Activated CD4-positive, alpha-beta T cell treated with anti-CD3 and anti-CD28 coated beads for 36 hours (primary cell): ENCODE results near the gene DNMBP. TPM values are rescaled to one million over a fixed set of nuclear protein-coding genes. Genes with fewer than 3 reads are reported as not detected.
A peak's percentile ranks its signal among the peaks of the same experiment; 100 is the strongest.

ENCODE experiments used
- ATAC-seq: fragments of 200-7000 bp; cut with Tn5 transposase; one replicate; pipeline ENCODE4 v1.10.0; 2021; ENCODE audit warnings: mild to moderate bottlenecking, moderate library complexity
- CTCF ChIA-PET: fragments of 350-600 bp; sonication (Branson Sonifier 250); formaldehyde crosslinking; loops from one replicate; lab custom pipeline; 2021; ENCODE audit warnings: antibody characterized with exemption; lab: Charles Lee
- POLR2A ChIA-PET: fragments of 350-600 bp; sonication (Branson Sonifier 250); formaldehyde crosslinking; loops from one replicate; lab custom pipeline; 2021; ENCODE audit warnings: antibody characterized with exemption, inconsistent platforms; lab: Charles Lee
- DNase-seq: peaks from one replicate; pipeline ENCODE4 v3.0.0-alpha.2; 2020
- H3K27ac Mint-ChIP-seq: one replicate; pipeline ENCODE4 v1.8.0; 2021; ENCODE audit warnings: mixed read lengths
- H3K27me3 Mint-ChIP-seq: one replicate; pipeline ENCODE4 v1.8.0; 2021; ENCODE audit warnings: mixed read lengths
- H3K36me3 Mint-ChIP-seq: one replicate; pipeline ENCODE4 v1.8.0; 2021; ENCODE audit warnings: low read depth, mixed read lengths
- H3K4me1 Mint-ChIP-seq: one replicate; pipeline ENCODE4 v1.8.0; 2021; ENCODE audit warnings: mixed read lengths
- H3K4me3 Mint-ChIP-seq: one replicate; pipeline ENCODE4 v1.8.0; 2021; ENCODE audit warnings: mild to moderate bottlenecking, moderate library complexity, mixed read lengths
- H3K9me3 Mint-ChIP-seq: one replicate; pipeline ENCODE4 v1.8.0; 2021; ENCODE audit warnings: low read depth, mixed read lengths
- intact Hi-C, 2 experiments: fragments of 100-400 bp; cut with DNase I in 1 of 2; cut with micrococcal nuclease in 1 of 2; formaldehyde crosslinking; loops; one replicate each; pipeline versions ENCODE4 v1.14.2 to v1.15.1; 2022 to 2024; cut with DNase I, micrococcal nuclease
- total RNA-seq, 2 experiments: library from RNA; stranded (reverse); gene quantifications; one replicate each; pipeline ENCODE4 v1.2.3, GENCODE V29; 2021

The DNMBP gene
- total RNA-seq, 2 experiments from 2014 or later: 1.9 to 2.4 TPM

GRCh38 chr10:100038561-100039071, 28.9 kb upstream of the DNMBP start:
- POLR2A ChIA-PET: no interaction called here

GRCh38 chr10:100037758-100038315, 28.1 kb upstream of the DNMBP start:
- ATAC-seq (no peak), DNase-seq (no peak)
- no peaks in the 10 kb centered on the region for H3K27me3 Mint-ChIP-seq
- H3K36me3 Mint-ChIP-seq: no peaks in the 10 kb centered on the region
- H3K9me3 Mint-ChIP-seq: peaks cover 2% of the 10 kb centered on the region
- CTCF ChIA-PET: interaction anchor here (0.9 to 2.7 kb wide), 2 partner anchors 8 to 192 kb away, joined by 4 to 9 read pairs; no protein-coding TSS in a partner anchor
- POLR2A ChIA-PET: no interaction called here
- no peaks in the 10 kb centered on the region for H3K4me1 Mint-ChIP-seq
- intact Hi-C loops: no loop called here
- no peak overlapping the region for H3K4me3 Mint-ChIP-seq
- no peak overlapping the region for H3K27ac Mint-ChIP-seq

More at GRCh38 chr10:100038561-100039071, 28.9 kb upstream of the DNMBP start:
- peaks cover under 1% of the 10 kb centered on the region for H3K9me3 Mint-ChIP-seq
- CTCF ChIA-PET: interaction anchor here (2.7 kb wide), 1 partner anchor 193 kb away, joined by 9 read pairs; no protein-coding TSS in a partner anchor
- no peaks in the 10 kb centered on the region for H3K27me3 Mint-ChIP-seq
- H3K4me3 Mint-ChIP-seq: no peak overlapping the region
- H3K27ac Mint-ChIP-seq: no peak overlapping the region
- ATAC-seq (no peak), DNase-seq (no peak)
- H3K4me1 Mint-ChIP-seq: peaks cover under 1% of the 10 kb centered on the region
- no peaks in the 10 kb centered on the region for H3K36me3 Mint-ChIP-seq
- intact Hi-C loops: no loop called here

GRCh38 chr10:100036850-100037249, 27.1 kb upstream of the DNMBP start:
- H3K4me1 Mint-ChIP-seq: no peaks in the 10 kb centered on the region
- no peaks in the 10 kb centered on the region for H3K36me3 Mint-ChIP-seq
- no peak overlapping the region for H3K27ac Mint-ChIP-seq
- ATAC-seq: no peak
- H3K9me3 Mint-ChIP-seq: peaks cover 2% of the 10 kb centered on the region
- DNase-seq: no peak
- no peak overlapping the region for H3K4me3 Mint-ChIP-seq
- H3K27me3 Mint-ChIP-seq: no peaks in the 10 kb centered on the region
- ChIA-PET CTCF (interaction anchor here (0.6 to 0.9 kb wide), 3 partner anchors 9 to 480 kb away, joined by 3 to 4 read pairs (median 4); no protein-coding TSS in a partner anchor), POLR2A (no interaction called here)
- intact Hi-C loops: no loop called here

GRCh38 chr10:100033766-100034418, 24.1 kb upstream of the DNMBP start:
- DNase-seq: no peak
- CTCF ChIA-PET: interaction anchor here (1.6 kb wide), 1 partner anchor 12 kb away, joined by 8 read pairs; no protein-coding TSS in a partner anchor
- no peak for ATAC-seq
- POLR2A ChIA-PET: no interaction called here
- no peaks in the 10 kb centered on the region for H3K27me3 Mint-ChIP-seq
- H3K4me1 Mint-ChIP-seq: no peaks in the 10 kb centered on the region
- no peak overlapping the region for H3K27ac Mint-ChIP-seq
- no peaks in the 10 kb centered on the region for H3K36me3 Mint-ChIP-seq
- no peak overlapping the region for H3K4me3 Mint-ChIP-seq
- H3K9me3 Mint-ChIP-seq: peaks cover 2% of the 10 kb centered on the region
- intact Hi-C loops: no loop called here

- no peak for ATAC-seq
- Mint-ChIP-seq H3K27me3 (no peaks in the 10 kb centered on the region), H3K9me3 (peaks cover 8% of the 10 kb centered on the region), H3K27ac (no peak overlapping the region), H3K4me3 (no peak overlapping the region), H3K36me3 (peaks cover 3% of the 10 kb centered on the region), H3K4me1 (no peaks in the 10 kb centered on the region)
- ChIA-PET POLR2A (no interaction called here), CTCF (interaction anchor here (1.6 kb wide), 1 partner anchor 28 kb away, joined by 5 read pairs; no protein-coding TSS in a partner anchor)
- DNase-seq: no peak
- intact Hi-C loops: no loop called here
These were observed 17.7 kb upstream of the DNMBP start for GRCh38 chr10:100027416-100027815.

- CTCF ChIA-PET: interaction anchor here (0.6 to 2.0 kb wide), 5 partner anchors 20 to 191 kb away, joined by 3 to 9 read pairs (median 5); no protein-coding TSS in a partner anchor
These were observed 15.8 kb upstream of the DNMBP start for GRCh38 chr10:100025576-100025975.

GRCh38 chr10:100024748-100025147, 15.0 kb upstream of the DNMBP start:
- H3K27me3 Mint-ChIP-seq: no peaks in the 10 kb centered on the region
- intact Hi-C loops: no loop called here
- DNase-seq (no peak), ATAC-seq (no peak)
- peaks cover 8% of the 10 kb centered on the region for H3K9me3 Mint-ChIP-seq
- ChIA-PET POLR2A (no interaction called here), CTCF (interaction anchor here (0.6 to 2.0 kb wide), 5 partner anchors 21 to 179 kb away, joined by 3 to 9 read pairs (median 4); no protein-coding TSS in a partner anchor)
- peaks cover 3% of the 10 kb centered on the region for H3K36me3 Mint-ChIP-seq
- H3K4me1 Mint-ChIP-seq: peaks cover 5% of the 10 kb centered on the region
- H3K4me3 Mint-ChIP-seq: no peak overlapping the region
- no peak overlapping the region for H3K27ac Mint-ChIP-seq

More at GRCh38 chr10:100025576-100025975, 15.8 kb upstream of the DNMBP start:
- POLR2A ChIA-PET: no interaction called here
- DNase-seq (no peak), ATAC-seq (no peak)
- peaks cover under 1% of the 10 kb centered on the region for H3K4me1 Mint-ChIP-seq
- peaks cover 8% of the 10 kb centered on the region for H3K9me3 Mint-ChIP-seq
- no peak overlapping the region for H3K27ac Mint-ChIP-seq
- intact Hi-C loops: no loop called here
- H3K36me3 Mint-ChIP-seq: peaks cover 3% of the 10 kb centered on the region
- no peaks in the 10 kb centered on the region for H3K27me3 Mint-ChIP-seq
- no peak overlapping the region for H3K4me3 Mint-ChIP-seq

- Mint-ChIP-seq H3K27ac (no peak overlapping the region), H3K9me3 (no peaks in the 10 kb centered on the region), H3K4me3 (no peak overlapping the region), H3K36me3 (no peaks in the 10 kb centered on the region), H3K4me1 (peaks cover 5% of the 10 kb centered on the region), H3K27me3 (no peaks in the 10 kb centered on the region)
- ChIA-PET CTCF (interaction anchor here (0.7 to 3.4 kb wide), 3 partner anchors 24 to 194 kb away, joined by 3 to 9 read pairs (median 3); no protein-coding TSS in a partner anchor), POLR2A (interaction anchor here (0.6 kb wide), 1 partner anchor 270 kb away, joined by 5 read pairs; no protein-coding TSS in a partner anchor)
- intact Hi-C loops: no loop called here
- DNase-seq (no peak), ATAC-seq (no peak)
These were observed 12.7 kb upstream of the DNMBP start for GRCh38 chr10:100022403-100022802.

GRCh38 chr10:100021322-100021721, 11.6 kb upstream of the DNMBP start:
- intact Hi-C loops: no loop called here
- Mint-ChIP-seq H3K4me3 (no peak overlapping the region), H3K27ac (no peak overlapping the region), H3K36me3 (no peaks in the 10 kb centered on the region), H3K9me3 (no peaks in the 10 kb centered on the region), H3K4me1 (peaks cover 5% of the 10 kb centered on the region), H3K27me3 (no peaks in the 10 kb centered on the region)
- ChIA-PET POLR2A (no interaction called here), CTCF (interaction anchor here (0.6 to 3.4 kb wide), 4 partner anchors 15 to 563 kb away, joined by 3 to 9 read pairs (median 6); no protein-coding TSS in a partner anchor)
- DNase-seq (no peak), ATAC-seq (no peak)

- Mint-ChIP-seq H3K27me3 (no peaks in the 10 kb centered on the region), H3K27ac (no peak overlapping the region), H3K4me3 (no peak overlapping the region), H3K36me3 (no peaks in the 10 kb centered on the region), H3K9me3 (no peaks in the 10 kb centered on the region), H3K4me1 (peaks cover 5% of the 10 kb centered on the region)
- CTCF ChIA-PET: interaction anchor here (1.0 to 3.4 kb wide), 3 partner anchors 15 to 175 kb away, joined by 3 to 9 read pairs (median 8); no protein-coding TSS in a partner anchor
- no peak for DNase-seq
- POLR2A ChIA-PET: no interaction called here
- intact Hi-C loops: no loop called here
- ATAC-seq: no peak
These were observed 11.1 kb upstream of the DNMBP start for GRCh38 chr10:100020886-100021253.

- H3K4me3 Mint-ChIP-seq: no peak overlapping the region
- CTCF ChIA-PET: interaction anchor here (1.9 to 3.4 kb wide), 2 partner anchors 26 to 174 kb away, joined by 8 to 9 read pairs; no protein-coding TSS in a partner anchor
- DNase-seq: peak; percentile 20
These were observed 10.6 kb upstream of the DNMBP start for GRCh38 chr10:100020142-100020885.

More at GRCh38 chr10:100020142-100020885, 10.6 kb upstream of the DNMBP start:
- Mint-ChIP-seq H3K9me3 (no peaks in the 10 kb centered on the region), H3K27me3 (peaks cover 2% of the 10 kb centered on the region), H3K4me1 (peaks cover 5% of the 10 kb centered on the region), H3K36me3 (no peaks in the 10 kb centered on the region), H3K27ac (no peak overlapping the region)
- POLR2A ChIA-PET: no interaction called here
- intact Hi-C loops: no loop called here
- ATAC-seq: peak; percentile 83
